Trophoblast cell (in vitro differentiated cells and primary cell): ENCODE measurements around the gene ADCY9.
A peak's percentile ranks its signal among the peaks of the same experiment; 100 is the strongest.

ENCODE experiments used
- DNase-seq, 2 donors: peaks; one replicate each; pipeline ENCODE4 v3.0.0-alpha.2; 2016
- H2AFZ ChIP-seq: 2 replicates; pipeline ENCODE4 v1.6.1; 2013; ENCODE audit warnings: low read length, moderate library complexity, mild to moderate bottlenecking; ENCODE audit not compliant: insufficient read depth, poor library complexity
- H2AK5ac ChIP-seq: 2 replicates; pipeline ENCODE4 v1.6.1; 2013; ENCODE audit warnings: mild to moderate bottlenecking, low read length
- H2BK120ac ChIP-seq: 2 replicates; pipeline ENCODE4 v1.6.1; 2013; ENCODE audit warnings: low read length, mild to moderate bottlenecking, moderate library complexity; ENCODE audit not compliant: insufficient read depth, poor library complexity
- H2BK12ac ChIP-seq: 2 replicates; pipeline ENCODE4 v1.6.1; 2013; ENCODE audit warnings: mild to moderate bottlenecking, low read length, moderate library complexity
- H2BK5ac ChIP-seq: 2 replicates; pipeline ENCODE4 v1.6.1; 2013; ENCODE audit warnings: low read length, low read depth, moderate library complexity, mild to moderate bottlenecking; ENCODE audit not compliant: poor library complexity
- H3K14ac ChIP-seq: 2 replicates; pipeline ENCODE4 v1.6.1; 2013; ENCODE audit warnings: mild to moderate bottlenecking, low read length
- H3K18ac ChIP-seq: 2 replicates; pipeline ENCODE4 v1.6.1; 2013; ENCODE audit warnings: mild to moderate bottlenecking, low read length
- H3K23ac ChIP-seq: 2 replicates; pipeline ENCODE4 v1.6.1; 2013; ENCODE audit warnings: low read length
- H3K27ac ChIP-seq: 2 replicates; pipeline ENCODE4 v1.5.1; 2013; ENCODE audit warnings: low read depth, mild to moderate bottlenecking, inconsistent platforms, low read length, moderate library complexity
- H3K27me3 ChIP-seq: 2 replicates; pipeline ENCODE4 v1.6.1; 2013; ENCODE audit warnings: inconsistent platforms, mild to moderate bottlenecking, low read length, moderate library complexity; ENCODE audit not compliant: insufficient read depth
- H3K36me3 ChIP-seq, 2 experiments: 1 replicate in 1 of 2; 2 replicates in 1 of 2; pipeline ENCODE4 v1.6.1; 2013; ENCODE audit warnings: low read length in 2 of 2, mild to moderate bottlenecking in 2 of 2, moderate library complexity in 1 of 2; ENCODE audit not compliant: insufficient read depth in 2 of 2, control insufficient read depth in 1 of 2
- H3K4ac ChIP-seq: 2 replicates; pipeline ENCODE4 v1.6.1; 2013; ENCODE audit warnings: low read depth, mild to moderate bottlenecking, low read length, moderate library complexity
- H3K4me1 ChIP-seq, 2 experiments: 1 replicate in 1 of 2; 2 replicates in 1 of 2; pipeline ENCODE4 v1.6.1; 2013; ENCODE audit warnings: low read length in 2 of 2, mild to moderate bottlenecking in 2 of 2, moderate library complexity in 1 of 2; ENCODE audit not compliant: insufficient read depth in 2 of 2, control insufficient read depth in 1 of 2
- H3K4me2 ChIP-seq: 2 replicates; pipeline ENCODE4 v1.6.1; 2013; ENCODE audit warnings: inconsistent platforms, mild to moderate bottlenecking, low read length, moderate library complexity
- H3K4me3 ChIP-seq: 2 replicates; pipeline ENCODE4 v1.5.1; 2013; ENCODE audit warnings: mild to moderate bottlenecking, low read depth, low read length, inconsistent platforms
- H3K79me1 ChIP-seq: one replicate; pipeline ENCODE4 v1.6.1; 2013; ENCODE audit warnings: low read length
- H3K79me2 ChIP-seq: 2 replicates; pipeline ENCODE4 v1.6.1; 2013; ENCODE audit warnings: low read length, mild to moderate bottlenecking; ENCODE audit not compliant: control insufficient read depth, insufficient read depth, poor library complexity
- H3K9ac ChIP-seq: 2 replicates; pipeline ENCODE4 v1.6.1; 2013; ENCODE audit warnings: mild to moderate bottlenecking, low read length
- H3K9me3 ChIP-seq: 2 replicates; pipeline ENCODE4 v1.6.1; 2013; ENCODE audit warnings: low read depth, mild to moderate bottlenecking, control low read depth, inconsistent platforms, low read length; ENCODE audit not compliant: insufficient read depth
- H4K12ac ChIP-seq: 2 replicates; pipeline ENCODE4 v1.6.1; 2013; ENCODE audit warnings: low read depth, mild to moderate bottlenecking, low read length, moderate library complexity
- H4K8ac ChIP-seq: 2 replicates; pipeline ENCODE4 v1.6.1; 2013; ENCODE audit warnings: low read depth, mild to moderate bottlenecking, low read length, moderate library complexity
- H4K91ac ChIP-seq: one replicate; pipeline ENCODE4 v1.6.1; 2013; ENCODE audit warnings: low read depth, mild to moderate bottlenecking, low read length, moderate library complexity
- WGBS: extraction: QIAGEN DNeasy Blood & Tissue Kit; methylation state at CpG from one replicate; pipeline ENCODE4 v1.1.7; 2013; ENCODE audit warnings: missing lambda C conversion rate; ENCODE audit not compliant: insufficient read length, insufficient coverage; ENCODE audit errors: extremely low coverage; 5-methylcytosine and 5-hydroxymethylcytosine counted together

Gene ADCY9

DNA sequence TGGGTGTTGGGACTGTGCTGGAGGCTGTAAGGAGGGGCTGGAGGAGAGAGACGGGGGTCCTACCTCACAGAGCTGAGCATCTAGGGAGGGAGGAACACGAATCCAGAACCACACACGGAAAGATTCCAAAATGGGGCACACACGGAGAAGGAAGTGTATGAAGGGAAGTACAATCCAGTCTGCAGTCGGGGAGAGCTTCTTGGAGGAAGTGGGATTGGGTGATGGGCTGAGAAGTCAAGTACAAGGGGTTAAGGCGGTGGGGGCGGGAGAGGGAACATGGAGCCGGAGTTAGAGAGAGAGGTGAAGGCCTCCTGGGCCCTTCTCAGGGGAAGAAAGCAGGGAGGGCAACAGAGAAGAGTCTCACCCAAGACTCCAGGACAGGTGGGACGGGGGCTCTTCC is 128.2 kb downstream of the ADCY9 start:
- no peak overlapping the region for H3K23ac ChIP-seq

DNA sequence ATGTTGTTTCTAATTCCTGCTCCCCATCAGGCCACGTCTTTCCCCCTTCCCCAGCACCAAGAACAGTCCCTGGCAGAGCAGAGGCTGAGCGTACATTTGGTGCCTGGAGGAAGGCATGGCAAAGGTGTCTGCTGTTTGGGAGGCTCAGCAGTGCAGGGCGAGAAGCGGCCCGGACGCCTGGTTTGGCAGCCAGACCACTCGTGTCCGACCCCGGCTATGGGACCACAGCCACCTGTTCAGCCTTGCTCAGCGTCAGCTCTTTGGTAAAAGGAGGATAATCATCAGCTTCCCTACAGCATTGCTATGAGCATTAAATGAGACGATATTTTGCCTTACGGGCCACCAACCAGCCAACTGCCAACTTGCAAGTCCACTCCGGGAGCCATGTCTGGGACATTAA is 129.0 kb downstream of the ADCY9 start:
- Histone ChIP-seq H3K9ac (no peak overlapping the region), H2BK12ac (no peak overlapping the region), H4K8ac (no peak overlapping the region), H2BK120ac (no peak overlapping the region), H3K79me1 (no peaks in the 10 kb centered on the region), H4K91ac (no peak overlapping the region), H3K4ac (no peak overlapping the region), H3K4me2 (no peak overlapping the region), H3K36me3 (peaks cover 2 to 4% of the 10 kb centered on the region in 2 experiments), H3K79me2 (no peaks in the 10 kb centered on the region), H2AFZ (no peak overlapping the region), H3K9me3 (peaks cover 1% of the 10 kb centered on the region), H2BK5ac (no peak overlapping the region), H3K4me1 (peaks cover 0 to 2% of the 10 kb centered on the region in 2 experiments), H3K4me3 (no peak overlapping the region), H3K18ac (no peak overlapping the region), H3K27ac (no peak overlapping the region), H3K23ac (no peak overlapping the region), H2AK5ac (no peak overlapping the region), H3K27me3 (no peaks in the 10 kb centered on the region), H4K12ac (no peak overlapping the region), H3K14ac (no peak overlapping the region)
- DNase-seq = no peak
- WGBS = no CpG with 5 or more reads among the region's 13 CpGs

More for the DNA sequence above, 128.2 kb downstream of the ADCY9 start:
- DNase-seq = no peak
- H3K4me1 ChIP-seq = peaks cover 0 to 2% of the 10 kb centered on the region in 2 experiments
- H4K8ac ChIP-seq = no peak overlapping the region
- H3K27ac ChIP-seq = no peak overlapping the region
- H2BK5ac ChIP-seq = no peak overlapping the region
- no peaks in the 10 kb centered on the region for H3K79me1 ChIP-seq
- no peaks in the 10 kb centered on the region for H3K27me3 ChIP-seq
- no peak overlapping the region for H3K4ac ChIP-seq
- H3K9ac ChIP-seq = no peak overlapping the region
- no peak overlapping the region for H3K4me2 ChIP-seq
- no peak overlapping the region for H3K4me3 ChIP-seq
- H2AFZ ChIP-seq = no peak overlapping the region
- H2BK120ac ChIP-seq = no peak overlapping the region
- no peak overlapping the region for H3K14ac ChIP-seq
- no peak overlapping the region for H2BK12ac ChIP-seq
- no peak overlapping the region for H2AK5ac ChIP-seq
- no peaks in the 10 kb centered on the region for H3K79me2 ChIP-seq
- H4K91ac ChIP-seq = no peak overlapping the region
- H3K9me3 ChIP-seq = peaks cover 1% of the 10 kb centered on the region
- no CpG with 5 or more reads among the region's 9 CpGs for WGBS
- H3K36me3 ChIP-seq = peaks cover 0 to 4% of the 10 kb centered on the region in 2 experiments
- H3K18ac ChIP-seq = no peak overlapping the region
- no peak overlapping the region for H4K12ac ChIP-seq

DNA sequence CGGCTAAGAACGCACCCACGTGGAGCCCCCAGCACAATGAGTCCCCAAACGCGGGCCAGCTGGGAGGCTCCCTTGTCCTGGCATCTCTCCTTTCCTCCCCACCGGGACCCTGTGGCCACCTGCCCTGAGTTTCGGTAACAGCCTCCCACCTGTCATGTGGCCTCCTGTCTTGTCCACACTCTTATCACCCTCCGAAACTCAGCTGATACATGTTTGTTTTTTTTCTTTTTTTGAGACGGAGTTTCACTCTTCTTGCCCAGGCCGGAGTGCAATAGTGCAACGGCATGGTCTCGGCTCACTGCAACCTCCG is 130.1 kb downstream of the ADCY9 start:
- Histone ChIP-seq H3K14ac (no peak overlapping the region), H3K23ac (no peak overlapping the region), H2BK120ac (no peak overlapping the region), H3K18ac (no peak overlapping the region), H2AFZ (no peak overlapping the region), H2BK5ac (no peak overlapping the region), H3K79me2 (no peaks in the 10 kb centered on the region), H3K36me3 (peaks cover 4 to 9% of the 10 kb centered on the region in 2 experiments), H3K4me3 (no peak overlapping the region), H3K27me3 (no peaks in the 10 kb centered on the region), H3K9ac (no peak overlapping the region), H3K9me3 (peaks cover 1% of the 10 kb centered on the region), H3K79me1 (no peaks in the 10 kb centered on the region), H3K4me1 (peaks cover 0 to 2% of the 10 kb centered on the region in 2 experiments), H2AK5ac (no peak overlapping the region), H4K8ac (no peak overlapping the region), H3K27ac (no peak overlapping the region), H3K4me2 (no peak overlapping the region), H2BK12ac (no peak overlapping the region), H3K4ac (no peak overlapping the region), H4K91ac (no peak overlapping the region), H4K12ac (no peak overlapping the region)
- DNase-seq = no peak
- WGBS = no CpG with 5 or more reads among the region's 13 CpGs

- no peak for DNase-seq
- no peaks in the 10 kb centered on the region for H3K27me3 ChIP-seq
- peaks cover 0 to 2% of the 10 kb centered on the region in 2 experiments for H3K4me1 ChIP-seq
- no peak overlapping the region for H3K14ac ChIP-seq
- no peaks in the 10 kb centered on the region for H3K79me2 ChIP-seq
- H3K4ac ChIP-seq = no peak overlapping the region
- no peak overlapping the region for H3K27ac ChIP-seq
- no peak overlapping the region for H3K4me2 ChIP-seq
- no peak overlapping the region for H2BK120ac ChIP-seq
- no peak overlapping the region for H4K91ac ChIP-seq
- no peak overlapping the region for H3K18ac ChIP-seq
- no peak overlapping the region for H2AFZ ChIP-seq
- no peak overlapping the region for H2BK5ac ChIP-seq
- peaks cover 4 to 9% of the 10 kb centered on the region in 2 experiments for H3K36me3 ChIP-seq
- H4K8ac ChIP-seq = no peak overlapping the region
- no peaks in the 10 kb centered on the region for H3K79me1 ChIP-seq
- no peak overlapping the region for H4K12ac ChIP-seq
- WGBS = no CpG with 5 or more reads among the region's 31 CpGs
- peaks cover 1% of the 10 kb centered on the region for H3K9me3 ChIP-seq
- peak overlapping the region; percentile 48 for H3K23ac ChIP-seq
- H2AK5ac ChIP-seq = no peak overlapping the region
- no peak overlapping the region for H3K9ac ChIP-seq
- no peak overlapping the region for H3K4me3 ChIP-seq
- no peak overlapping the region for H2BK12ac ChIP-seq
These were observed 131.9 kb downstream of the ADCY9 start for GRCh38 chr16:3984111-3985060.
